NCI-H2107 (cell line): ENCODE measurements around the gene P4HTM.

Source experiments
- DNase-seq: peaks from one replicate; lab custom pipeline; 2025; lab: John Stamatoyannopoulos, UW

P4HTM gene

GRCh38 chr3:49025005-49025792 is 35.2 kb downstream of the P4HTM start:
- no peak for DNase-seq

- no peak for DNase-seq
Observed at GRCh38 chr3:49025793-49026520, 35.9 kb downstream of the P4HTM start.

DNA sequence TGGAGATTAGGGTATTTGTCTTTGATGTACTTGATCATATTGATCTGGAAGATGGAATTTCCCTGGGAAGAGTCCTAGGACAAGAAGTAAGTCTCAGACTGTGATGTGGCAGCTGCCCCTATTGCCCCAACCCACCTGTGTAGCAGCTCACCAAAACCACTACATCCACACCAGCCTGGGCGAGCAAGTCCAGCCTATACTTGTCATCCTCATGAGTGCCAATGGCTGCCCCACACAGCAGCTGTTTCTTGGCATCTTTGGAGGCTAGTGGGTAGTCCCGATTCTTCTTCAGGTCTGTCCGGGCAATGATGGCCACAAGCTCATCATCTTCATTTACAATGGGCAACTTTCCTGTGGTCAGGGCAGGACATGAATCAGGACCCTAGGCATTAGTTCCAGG is 36.5 kb downstream of the P4HTM start:
- DNase-seq = no peak

- DNase-seq = no peak
Observed at GRCh38 chr3:49027634-49028033, 37.6 kb downstream of the P4HTM start.

DNA sequence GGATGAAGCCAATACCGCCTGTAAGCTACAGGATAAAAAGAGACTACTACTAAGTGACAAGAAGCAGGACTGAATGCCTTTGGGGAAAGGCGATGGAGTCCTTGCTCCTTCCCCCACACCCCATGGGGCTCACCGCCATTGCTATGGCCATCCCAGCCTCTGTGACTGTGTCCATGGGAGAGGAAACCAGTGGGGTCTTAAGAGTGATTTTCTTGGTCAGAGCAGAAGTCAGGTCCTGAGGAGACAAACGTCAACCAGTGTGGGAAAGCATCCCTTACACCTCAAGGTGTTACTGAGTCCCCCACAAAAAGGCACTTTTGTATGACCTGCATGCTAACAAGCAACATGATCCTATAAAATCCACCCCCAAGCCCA is 38.2 kb downstream of the P4HTM start:
- no peak for DNase-seq

DNA sequence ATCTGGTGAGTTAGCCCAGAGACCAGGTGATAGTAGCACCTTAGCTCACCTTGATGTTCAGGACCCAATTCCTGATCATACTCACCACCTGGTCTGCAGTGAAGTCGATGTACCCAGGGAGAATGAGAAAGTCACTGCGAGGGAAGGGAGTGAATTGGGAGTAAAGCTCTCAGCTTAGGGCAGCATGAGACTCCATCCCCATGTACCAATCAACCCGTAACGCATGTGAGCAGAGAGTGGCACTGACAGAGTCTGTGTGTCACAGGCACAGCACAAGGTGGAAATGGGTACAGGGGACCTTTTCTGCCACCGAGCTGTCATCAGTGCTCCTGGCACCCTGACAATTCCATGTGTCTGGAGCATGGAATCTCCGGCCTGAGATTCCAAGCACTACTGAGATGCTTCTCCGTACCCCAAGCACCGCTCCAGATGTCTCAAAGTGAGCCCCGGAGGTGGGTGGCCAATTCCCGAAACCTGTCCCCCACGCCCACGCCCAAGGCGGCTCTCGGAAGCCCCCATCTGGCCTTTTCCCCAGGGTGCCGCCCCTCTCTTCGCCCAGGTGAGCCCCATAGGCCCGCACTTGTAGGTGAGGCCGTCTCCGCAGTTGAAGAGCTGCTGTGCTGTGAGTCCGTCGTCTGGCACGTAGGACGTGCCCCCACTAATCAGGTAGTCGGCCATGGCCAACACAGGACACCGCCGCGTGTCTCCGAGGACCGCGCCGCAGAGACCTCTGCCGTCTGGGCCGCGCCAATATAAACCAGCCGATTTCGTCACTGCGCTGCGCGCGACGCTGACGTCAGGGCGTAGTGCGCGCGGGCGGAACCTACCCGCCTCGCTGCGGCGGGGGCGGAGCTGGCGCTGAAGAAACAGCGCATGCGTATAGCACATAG is 38.9 kb downstream of the P4HTM start, which contains the start of gene IMPDH2:
Gene IMPDH2 (minus strand): TSS at position 726 of the 890 bp plus-strand sequence. CDS start 48 bp downstream, at position 678.
- peak; percentile 75 for DNase-seq

DNA sequence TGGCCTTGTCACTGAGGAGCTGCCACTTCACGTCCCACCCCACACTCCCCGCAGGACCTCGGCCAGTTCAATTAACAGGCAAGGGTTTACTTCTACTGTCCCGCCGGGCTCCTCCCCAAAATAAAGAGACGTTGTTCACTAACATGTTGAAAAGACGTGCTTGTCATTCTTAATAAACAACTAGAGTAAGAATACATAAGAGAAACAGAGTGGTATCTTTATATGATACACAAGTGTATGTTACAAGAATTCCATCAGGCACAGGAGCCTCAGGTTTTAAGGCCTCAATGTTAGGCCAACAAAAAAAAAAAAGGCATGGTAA is 39.5 kb downstream of the P4HTM start:
- DNase-seq = no peak

- DNase-seq = no peak
Observed at GRCh38 chr3:49030321-49030720, 40.3 kb downstream of the P4HTM start.

DNA sequence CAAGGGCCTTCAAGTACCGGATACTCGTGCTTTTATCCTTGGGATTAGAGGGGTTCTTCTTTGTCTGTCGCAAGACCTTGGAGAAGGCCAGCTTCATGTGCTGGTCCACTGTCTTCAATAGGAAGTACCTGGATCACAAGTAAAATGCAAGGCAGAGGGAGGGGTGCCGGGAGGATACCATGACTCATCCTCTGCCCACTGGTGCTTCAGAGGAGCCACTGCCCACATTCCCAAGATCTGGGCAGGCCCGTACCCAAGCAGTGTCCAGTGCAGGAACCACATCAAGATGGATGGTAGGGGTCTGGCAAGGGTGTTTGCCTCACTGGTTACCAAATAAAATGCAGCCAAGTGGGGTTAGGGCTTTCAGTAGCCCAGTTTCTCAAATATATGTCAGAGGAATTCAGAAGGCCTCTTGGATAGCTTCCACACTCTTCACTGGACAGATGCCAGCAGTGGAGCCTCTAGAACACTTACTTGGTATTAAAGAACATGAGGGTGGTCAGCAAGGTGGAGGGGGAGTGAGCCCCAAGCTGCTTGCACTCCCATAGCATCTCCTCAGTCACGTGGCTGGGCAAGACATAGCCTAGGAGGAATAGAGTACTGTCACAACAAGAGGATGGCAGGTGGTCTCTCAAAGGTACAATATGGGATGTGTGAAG is 42.7 kb downstream of the P4HTM start:
- DNase-seq = no peak

- DNase-seq = no peak
Observed at GRCh38 chr3:49034650-49035049, 44.6 kb downstream of the P4HTM start.

DNA sequence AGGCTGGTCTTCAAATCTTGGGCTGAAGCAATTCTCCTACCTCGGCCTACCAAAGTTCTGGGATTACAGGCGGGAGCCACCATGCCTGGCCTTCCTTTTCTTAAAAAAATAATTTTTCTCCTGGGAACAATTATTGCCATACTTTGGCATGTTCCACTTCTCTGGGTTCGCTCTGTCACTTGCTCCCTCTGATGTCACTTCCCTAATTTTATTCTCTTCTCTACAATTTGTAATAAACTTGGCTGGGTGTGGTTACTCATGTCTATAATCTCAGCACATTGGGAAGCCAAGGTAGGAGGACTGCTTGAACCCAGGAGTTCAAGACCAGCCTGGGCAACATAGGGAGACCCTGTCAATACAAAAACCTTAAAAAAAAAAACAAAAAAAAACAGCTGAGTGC is 45.2 kb downstream of the P4HTM start:
- DNase-seq = no peak

DNA sequence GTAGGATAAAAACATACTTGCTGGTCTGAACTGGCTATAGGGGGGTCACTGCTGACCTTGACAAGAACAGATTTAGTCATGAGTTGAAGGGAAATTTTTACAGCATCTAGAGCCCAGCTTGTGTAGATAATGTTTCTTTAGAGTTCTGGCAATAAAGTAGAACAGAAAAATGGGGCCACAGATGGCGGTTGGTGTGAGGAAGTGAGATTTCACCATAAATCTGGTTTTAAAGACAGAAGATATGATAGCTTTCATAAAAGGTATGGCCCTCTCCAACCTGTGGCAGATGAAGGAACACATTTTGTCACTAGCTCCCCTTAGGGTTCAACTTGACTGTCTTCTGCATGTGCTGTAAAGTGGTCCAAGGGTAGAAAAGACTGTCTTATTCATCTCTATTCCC is 63.5 kb downstream of the P4HTM start:
- no peak for DNase-seq

GRCh38 chr3:49054344-49054862 is 64.4 kb downstream of the P4HTM start:
- DNase-seq = no peak
